Activated CD4-positive, alpha-beta T cell treated with anti-CD3 and anti-CD28 coated beads for 48 hours (primary cell): ENCODE results near the gene LILRA6.
"Not testable (repeated sequence)": the region's sequence is repeated elsewhere in the genome, so short reads cannot be mapped to it uniquely, and the experiment has no call there.

Source experiments
- DNase-seq: peaks from one replicate; pipeline ENCODE4 v3.0.0-alpha.2; 2020

LILRA6 gene

GRCh38 chr19:54206030-54206830 is 36.4 kb downstream of the LILRA6 start:
- no peak for DNase-seq

GRCh38 chr19:54204767-54205468 is 37.7 kb downstream of the LILRA6 start:
- DNase-seq = no peak

- no peak for DNase-seq
These were observed 39.4 kb downstream of the LILRA6 start for GRCh38 chr19:54203151-54203611.

GRCh38 chr19:54201980-54202379 is 40.6 kb downstream of the LILRA6 start:
- no peak for DNase-seq

GRCh38 chr19:54201172-54201701 is 41.4 kb downstream of the LILRA6 start:
- DNase-seq = no peak

GRCh38 chr19:54199401-54199800 is 43.2 kb downstream of the LILRA6 start:
- DNase-seq = no peak

- no peak for DNase-seq
These were observed 45.5 kb downstream of the LILRA6 start for GRCh38 chr19:54197121-54197520.

GRCh38 chr19:54196536-54196935 is 46.1 kb downstream of the LILRA6 start:
- no peak for DNase-seq

- not testable (repeated sequence) for DNase-seq
These were observed 48.1 kb downstream of the LILRA6 start for GRCh38 chr19:54194463-54194862.

- no peak for DNase-seq
These were observed 49.6 kb downstream of the LILRA6 start for GRCh38 chr19:54193011-54193410.

- no peak for DNase-seq
These were observed 50.7 kb downstream of the LILRA6 start for GRCh38 chr19:54191811-54192453.

- peak; percentile 88 for DNase-seq
These were observed 51.4 kb downstream of the LILRA6 start, which contains the start of gene TSEN34 for GRCh38 chr19:54191011-54191810. TSS of gene TSEN34 (plus strand) at chr19:54191308. CDS start at chr19:54191365, 57 bp downstream.

- peak; percentile 100 for DNase-seq
These were observed 52.0 kb downstream of the LILRA6 start for GRCh38 chr19:54190503-54191010.

GRCh38 chr19:54189735-54190502 is 52.7 kb downstream of the LILRA6 start:
- peak; percentile 100 for DNase-seq

GRCh38 chr19:54189145-54189734 is 53.4 kb downstream of the LILRA6 start, which contains the start of gene MBOAT7:
TSS of gene MBOAT7 (minus strand) at chr19:54189580. CDS start at chr19:54188508, 1,072 bp downstream.
- DNase-seq = no peak

- peak; percentile 75 for DNase-seq
These were observed 54.2 kb downstream of the LILRA6 start for GRCh38 chr19:54188215-54188871.

GRCh38 chr19:54186934-54187381 is 55.6 kb downstream of the LILRA6 start:
- DNase-seq = no peak
